Measurements from ENCODE around the gene NUBPL.
"Not testable (repeated sequence)": the region's sequence is repeated elsewhere in the genome, so short reads cannot be mapped to it uniquely, and the experiment has no call there.

NUBPL gene

GRCh38 chr14:31855262-31855661 lies 294.1 kb downstream of the NUBPL start:
- no peak overlapping the region for H3K4me3 ChIP-seq (IDR thresholded peaks at IDR 0.05; ENCODE audit: insufficient read depth, low read depth, low read length)
- H3K27ac ChIP-seq, result peak overlapping the region; percentile 89
- no peaks in the 10 kb centered on the region for H3K27me3 ChIP-seq (ENCODE audit: insufficient read depth, low read depth)
- H2AFZ ChIP-seq (ENCODE audit: low read depth), result no peak overlapping the region
- H3K36me3 ChIP-seq (ENCODE audit: insufficient read depth), result no peaks in the 10 kb centered on the region
- no peaks in the 10 kb centered on the region for H4K20me1 ChIP-seq (ENCODE audit: insufficient read depth)
- H3K79me2 ChIP-seq (ENCODE audit: insufficient read depth, low read depth), result no peaks in the 10 kb centered on the region
- TF ChIP-seq CTCF (conservative IDR thresholded peaks at IDR 0.05; ENCODE audit: low read depth, low read length), result no peak
- peaks cover 39% of the 10 kb centered on the region for H3K4me1 ChIP-seq (ENCODE audit: low read depth, poor library complexity, severe bottlenecking)
- no peak overlapping the region; the same call in 1 of the 2 replicates for H3K9ac ChIP-seq
- peak overlapping the region; percentile 60; the same call in 1 of the 2 replicates for H3K4me2 ChIP-seq

DNA sequence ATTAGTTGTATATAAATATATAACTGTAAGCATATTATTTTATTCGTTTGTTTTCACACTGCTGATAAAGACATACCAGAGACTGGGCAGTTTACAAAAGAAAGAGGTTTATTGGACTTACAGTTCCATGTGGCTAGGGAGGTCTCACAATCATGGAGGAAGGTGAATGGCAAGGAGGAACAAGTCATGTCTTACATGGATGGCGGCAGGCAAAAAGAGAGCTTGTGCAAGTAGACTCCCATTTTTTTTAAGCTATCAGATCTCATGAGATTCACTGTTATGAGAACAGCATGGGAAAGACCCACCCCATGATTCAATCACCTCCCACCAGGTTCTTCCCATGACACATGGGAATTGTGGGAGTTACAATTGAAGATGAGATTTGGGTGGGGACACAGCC lies 294.8 kb downstream of the NUBPL start:
- not testable (repeated sequence) for H4K20me1 ChIP-seq (ENCODE audit: insufficient read depth); H3K9ac ChIP-seq; H3K79me2 ChIP-seq (ENCODE audit: insufficient read depth, low read depth); H3K36me3 ChIP-seq (ENCODE audit: insufficient read depth); H3K27me3 ChIP-seq (ENCODE audit: insufficient read depth, low read depth); H3K4me2 ChIP-seq; H3K4me3 ChIP-seq (IDR thresholded peaks at IDR 0.05; ENCODE audit: insufficient read depth, low read depth, low read length); H2AFZ ChIP-seq (ENCODE audit: low read depth)
- Histone ChIP-seq H3K27ac (peak overlapping the region; percentile 89; the same call in 1 of the 2 replicates), H3K4me1 (ENCODE audit: low read depth, poor library complexity, severe bottlenecking) (peaks cover 39% of the 10 kb centered on the region)

- Histone ChIP-seq H3K4me1 (ENCODE audit: low read depth, poor library complexity, severe bottlenecking) (peaks cover 21% of the 10 kb centered on the region), H3K4me3 (IDR thresholded peaks at IDR 0.05; ENCODE audit: insufficient read depth, low read depth, low read length) (no peak overlapping the region), H3K36me3 (ENCODE audit: insufficient read depth) (no peaks in the 10 kb centered on the region), H3K9ac (no peak overlapping the region), H3K4me2 (no peak overlapping the region), H2AFZ (ENCODE audit: low read depth) (no peak overlapping the region), H4K20me1 (ENCODE audit: insufficient read depth) (no peaks in the 10 kb centered on the region), H3K79me2 (ENCODE audit: insufficient read depth, low read depth) (no peaks in the 10 kb centered on the region), H3K27me3 (ENCODE audit: insufficient read depth, low read depth) (no peaks in the 10 kb centered on the region), H3K27ac (no peak overlapping the region)
- no peak for TF ChIP-seq CTCF (conservative IDR thresholded peaks at IDR 0.05; ENCODE audit: low read depth, low read length)
Measured at GRCh38 chr14:31858868-31859267, 297.7 kb downstream of the NUBPL start.

DNA sequence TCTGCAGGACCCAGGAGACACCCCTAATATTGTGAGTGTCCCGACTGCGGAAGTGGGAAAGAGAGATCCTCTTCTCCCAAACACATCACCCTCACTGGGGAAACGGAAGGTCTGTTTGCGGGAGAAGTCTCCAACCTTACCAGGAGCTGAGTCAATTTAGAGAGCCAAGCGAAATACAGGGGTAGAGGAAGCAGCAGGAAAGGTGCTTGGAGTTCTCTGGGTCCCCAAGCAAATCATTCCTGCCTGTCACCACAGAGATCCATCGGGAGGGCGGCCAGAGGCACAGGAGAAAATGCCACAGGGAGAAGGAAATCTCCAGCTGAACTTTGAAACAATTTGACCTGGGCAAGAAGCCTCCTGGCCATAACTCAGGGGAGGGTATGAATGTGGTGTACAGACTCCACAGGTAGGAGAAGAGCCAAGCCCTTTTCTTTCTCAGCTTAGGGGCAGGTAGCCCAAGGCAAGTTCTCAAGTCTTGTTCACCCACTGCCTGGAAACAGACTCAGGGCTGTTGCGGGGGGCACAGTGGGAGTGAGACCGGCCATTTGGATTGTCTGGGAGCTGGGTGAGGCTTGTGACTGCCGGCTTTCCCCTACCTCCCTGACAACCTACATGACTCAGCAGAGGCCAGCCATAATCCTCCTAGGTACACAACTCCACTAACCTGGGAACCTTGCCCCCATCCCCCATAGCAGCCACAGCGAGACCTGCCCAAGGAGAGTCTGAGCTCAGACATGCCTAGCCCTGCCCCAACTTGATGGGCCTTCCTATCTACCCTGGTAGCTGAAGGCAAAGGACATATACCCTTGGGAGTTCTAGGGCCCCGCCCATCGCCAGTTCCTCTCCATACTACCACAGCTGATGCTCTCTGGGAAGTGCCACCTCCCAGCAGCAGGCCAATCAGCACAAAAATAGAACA lies 304.0 kb downstream of the NUBPL start:
- Histone ChIP-seq H3K9ac (no peak overlapping the region), H3K27me3 (ENCODE audit: insufficient read depth, low read depth) (no peaks in the 10 kb centered on the region), H3K4me1 (ENCODE audit: low read depth, poor library complexity, severe bottlenecking) (peaks cover 5% of the 10 kb centered on the region), H2AFZ (ENCODE audit: low read depth) (no peak overlapping the region), H3K36me3 (ENCODE audit: insufficient read depth) (no peaks in the 10 kb centered on the region), H3K4me2 (no peak overlapping the region), H4K20me1 (ENCODE audit: insufficient read depth) (no peaks in the 10 kb centered on the region), H3K79me2 (ENCODE audit: insufficient read depth, low read depth) (no peaks in the 10 kb centered on the region), H3K4me3 (IDR thresholded peaks at IDR 0.05; ENCODE audit: insufficient read depth, low read depth, low read length) (no peak overlapping the region), H3K27ac (no peak overlapping the region)
- no peak for TF ChIP-seq CTCF (conservative IDR thresholded peaks at IDR 0.05; ENCODE audit: low read depth, low read length)

GRCh38 chr14:31867570-31867969 lies 306.4 kb downstream of the NUBPL start:
- peaks cover 5% of the 10 kb centered on the region for H3K4me1 ChIP-seq (ENCODE audit: low read depth, poor library complexity, severe bottlenecking)
- H3K27ac ChIP-seq, result no peak overlapping the region; the same call in 1 of the 2 replicates
- no peak overlapping the region for H3K9ac ChIP-seq
- peak overlapping the region; percentile 38 for H3K4me2 ChIP-seq
- H3K79me2 ChIP-seq (ENCODE audit: insufficient read depth, low read depth), result no peaks in the 10 kb centered on the region
- no peak overlapping the region for H2AFZ ChIP-seq (ENCODE audit: low read depth)
- no peaks in the 10 kb centered on the region for H4K20me1 ChIP-seq (ENCODE audit: insufficient read depth)
- H3K36me3 ChIP-seq (ENCODE audit: insufficient read depth), result no peaks in the 10 kb centered on the region
- H3K27me3 ChIP-seq (ENCODE audit: insufficient read depth, low read depth), result no peaks in the 10 kb centered on the region
- no peak for TF ChIP-seq CTCF (conservative IDR thresholded peaks at IDR 0.05; ENCODE audit: low read depth, low read length)
- no peak overlapping the region for H3K4me3 ChIP-seq (IDR thresholded peaks at IDR 0.05; ENCODE audit: insufficient read depth, low read depth, low read length)

DNA sequence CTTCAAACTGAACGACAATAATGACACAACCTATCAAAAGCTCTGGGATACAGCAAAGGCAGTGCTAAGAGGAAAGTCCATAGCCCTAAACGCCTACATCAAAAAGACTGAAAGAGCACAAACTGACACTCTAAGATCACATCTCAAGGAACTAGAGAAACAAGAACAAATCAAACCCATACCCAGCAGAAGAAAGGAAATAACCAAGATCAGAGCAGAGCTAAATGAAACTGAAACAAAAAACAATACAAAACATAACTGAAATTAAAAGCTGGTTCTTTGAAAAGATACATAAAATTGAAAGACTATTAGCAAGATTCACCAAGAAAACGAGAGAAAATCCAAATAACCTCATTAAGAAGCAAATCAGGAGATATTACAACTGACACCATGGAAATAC lies 306.9 kb downstream of the NUBPL start:
- peak overlapping the region; percentile 9; the same call in 1 of the 2 replicates for H3K27ac ChIP-seq
- H3K4me1 ChIP-seq (ENCODE audit: low read depth, poor library complexity, severe bottlenecking); H3K9ac ChIP-seq; H3K79me2 ChIP-seq (ENCODE audit: insufficient read depth, low read depth); H3K36me3 ChIP-seq (ENCODE audit: insufficient read depth); H3K4me3 ChIP-seq (IDR thresholded peaks at IDR 0.05; ENCODE audit: insufficient read depth, low read depth, low read length); H4K20me1 ChIP-seq (ENCODE audit: insufficient read depth); H3K27me3 ChIP-seq (ENCODE audit: insufficient read depth, low read depth): not testable (repeated sequence)
- peak overlapping the region; percentile 38 for H3K4me2 ChIP-seq
- H2AFZ ChIP-seq (ENCODE audit: low read depth), result peak overlapping the region; percentile 10; the same call in 1 of the 2 replicates
